GM13977 (cell line): ENCODE measurements around the gene RBBP4.

ENCODE experiments used
- DNase-seq: peaks from one replicate; pipeline ENCODE4 v3.0.0; 2012; ENCODE audit warnings: low spot score
- in situ Hi-C: fragments of 300-500 bp; cut with MboI; formaldehyde crosslinking; loops from one replicate; pipeline ENCODE4 v1.12.0; 2022; ENCODE audit warnings: low sequenced_read_pairs, low pct_unique_long_range_greater_than_20kb, mixed read lengths, inconsistent platforms; ENCODE audit not compliant: unreplicated experiment
- TF ChIP-seq, protein P1 (sequence below): IDR thresholded peaks from 2 replicates; pipeline ENCODE4 v1.5.1; 2012; ENCODE audit warnings: mild to moderate bottlenecking, control low read depth; ENCODE audit not compliant: insufficient read depth; ENCODE audit errors: extremely low read depth, missing control alignments

RBBP4 gene

GRCh38 chr1:32713081-32713480 is 62.1 kb downstream of the RBBP4 start:
- TF ChIP-seq, protein P1, sequence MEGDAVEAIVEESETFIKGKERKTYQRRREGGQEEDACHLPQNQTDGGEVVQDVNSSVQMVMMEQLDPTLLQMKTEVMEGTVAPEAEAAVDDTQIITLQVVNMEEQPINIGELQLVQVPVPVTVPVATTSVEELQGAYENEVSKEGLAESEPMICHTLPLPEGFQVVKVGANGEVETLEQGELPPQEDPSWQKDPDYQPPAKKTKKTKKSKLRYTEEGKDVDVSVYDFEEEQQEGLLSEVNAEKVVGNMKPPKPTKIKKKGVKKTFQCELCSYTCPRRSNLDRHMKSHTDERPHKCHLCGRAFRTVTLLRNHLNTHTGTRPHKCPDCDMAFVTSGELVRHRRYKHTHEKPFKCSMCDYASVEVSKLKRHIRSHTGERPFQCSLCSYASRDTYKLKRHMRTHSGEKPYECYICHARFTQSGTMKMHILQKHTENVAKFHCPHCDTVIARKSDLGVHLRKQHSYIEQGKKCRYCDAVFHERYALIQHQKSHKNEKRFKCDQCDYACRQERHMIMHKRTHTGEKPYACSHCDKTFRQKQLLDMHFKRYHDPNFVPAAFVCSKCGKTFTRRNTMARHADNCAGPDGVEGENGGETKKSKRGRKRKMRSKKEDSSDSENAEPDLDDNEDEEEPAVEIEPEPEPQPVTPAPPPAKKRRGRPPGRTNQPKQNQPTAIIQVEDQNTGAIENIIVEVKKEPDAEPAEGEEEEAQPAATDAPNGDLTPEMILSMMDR = no peak
- DNase-seq = no peak
- in situ Hi-C loops = no loop called here

- TF ChIP-seq, protein P1 = no peak
- in situ Hi-C loops = no loop called here
- no peak for DNase-seq
These were observed 63.3 kb downstream of the RBBP4 start for GRCh38 chr1:32714277-32714676.

- DNase-seq = no peak
- TF ChIP-seq, protein P1 = no peak
- in situ Hi-C loops = no loop called here
These were observed 64.9 kb downstream of the RBBP4 start for GRCh38 chr1:32715901-32716311.

- DNase-seq = peak; percentile 85
- in situ Hi-C loops = no loop called here
- TF ChIP-seq, protein P1 = no peak
These were observed 65.5 kb downstream of the RBBP4 start for GRCh38 chr1:32716312-32717148.

DNA sequence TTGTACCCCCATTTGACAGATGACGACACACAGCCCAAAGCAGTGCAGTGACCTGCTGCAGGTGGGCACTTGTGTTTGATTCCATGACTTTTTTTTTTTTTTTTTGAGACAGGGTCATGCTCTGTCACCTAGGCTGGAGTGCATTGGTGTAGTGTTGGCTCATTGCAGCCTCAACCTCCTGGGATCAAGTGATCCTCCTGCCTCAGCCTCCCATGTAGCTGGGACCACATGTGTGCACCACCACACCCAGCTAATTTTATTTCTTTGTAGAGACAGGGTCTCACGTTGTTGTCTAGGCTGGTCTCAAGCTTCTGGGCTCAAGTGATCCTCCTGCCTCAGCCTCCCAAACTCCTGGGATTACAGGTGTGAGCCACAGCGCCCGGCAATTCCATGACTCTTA is 66.5 kb downstream of the RBBP4 start:
- no peak for DNase-seq
- in situ Hi-C loops = no loop called here
- TF ChIP-seq, protein P1 = no peak

DNA sequence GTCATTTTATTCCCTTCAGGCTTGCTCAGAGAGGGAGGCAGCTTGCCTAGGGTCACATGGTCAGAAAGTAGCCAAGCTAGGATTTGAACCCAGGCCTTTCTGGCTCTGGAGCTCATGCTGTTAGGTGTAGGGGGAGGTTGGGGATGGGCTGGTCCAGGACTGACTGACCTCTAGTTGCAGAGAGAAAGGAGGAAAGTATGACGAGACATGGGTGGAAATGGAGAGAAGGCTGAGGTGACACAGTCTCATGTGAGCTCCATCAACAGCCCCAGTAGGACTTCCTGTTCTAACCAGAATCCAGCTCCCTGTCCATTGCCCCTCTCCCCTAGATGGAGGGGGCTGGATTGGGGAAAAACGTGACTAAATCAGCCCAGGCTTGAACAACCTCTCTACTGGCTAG is 67.0 kb downstream of the RBBP4 start:
- TF ChIP-seq, protein P1 = no peak

More for the DNA sequence above, 67.0 kb downstream of the RBBP4 start:
- in situ Hi-C loops = no loop called here
- no peak for DNase-seq
